Spinal cord (tissue), 10 donors: ENCODE results near the gene PTPRB. TPM values are rescaled to one million over a fixed set of nuclear protein-coding genes. Genes with fewer than 3 reads are reported as not detected.
"Not testable (repeated sequence)": the region's sequence is repeated elsewhere in the genome, so short reads cannot be mapped to it uniquely, and the experiment has no call there.

Source experiments
- DNase-seq, 6 donors: peaks; one replicate each; pipeline versions ENCODE4 v3.0.0 to v3.0.0-alpha.2; 2013 to 2015; ENCODE audit warnings: low spot score in 6 of 6, low read depth in 4 of 6
- H3K27ac ChIP-seq: one replicate; pipeline ENCODE4 v1.5.1; 2013; ENCODE audit warnings: low read depth, low read length, control low read depth
- H3K27me3 ChIP-seq: one replicate; pipeline ENCODE4 v1.6.1; 2013; ENCODE audit warnings: low read length; ENCODE audit not compliant: control insufficient read depth, insufficient read depth
- H3K36me3 ChIP-seq: one replicate; pipeline ENCODE4 v1.6.1; 2013; ENCODE audit warnings: low read length; ENCODE audit not compliant: control insufficient read depth, insufficient read depth
- H3K4me1 ChIP-seq: one replicate; pipeline ENCODE4 v1.6.1; 2013; ENCODE audit warnings: low read length; ENCODE audit not compliant: control insufficient read depth, insufficient read depth
- H3K4me3 ChIP-seq: one replicate; pipeline ENCODE4 v1.5.1; 2013; ENCODE audit warnings: low read depth, low read length, control low read depth
- H3K9me3 ChIP-seq: one replicate; pipeline ENCODE4 v1.6.1; 2013; ENCODE audit warnings: low read length; ENCODE audit not compliant: control insufficient read depth, insufficient read depth
- WGBS: methylation state at CpG from one replicate; pipeline ENCODE4 v1.1.5; 2013; ENCODE audit warnings: missing lambda C conversion rate; ENCODE audit not compliant: insufficient coverage; 5-methylcytosine and 5-hydroxymethylcytosine counted together
- polyA plus RNA-seq, 2 donors: library from polyadenylated mRNA; unstranded; fragments of 120-200 nt; gene quantifications; one replicate each; pipeline ENCODE4 v1.2.1, GENCODE V29; 2013; ENCODE audit not compliant: insufficient read length in 2 of 2
- total RNA-seq, 2 donors: library from RNA; depleted of rRNA in 1 of 2; stranded (reverse); fragments of 120-200 nt in 1 of 2; fragments of >200 nt in 1 of 2; gene quantifications; one replicate each; pipeline versions ENCODE4 v1.2.3 to v1.2.4, GENCODE V29; 2013 to 2014
- donor health status: healthy.

Gene PTPRB
- total and polyA plus RNA-seq, 4 donors: 6.7 to 24.7 (median 12.3) TPM

GRCh38 chr12:70535896-70536374 lies 101.3 kb downstream of the PTPRB start:
- Histone ChIP-seq H3K9me3 (no peaks in the 10 kb centered on the region), H3K27ac (peak overlapping the region; percentile 85), H3K36me3 (no peaks in the 10 kb centered on the region), H3K4me3 (no peak overlapping the region), H3K27me3 (no peaks in the 10 kb centered on the region), H3K4me1 (peaks cover 7% of the 10 kb centered on the region)
- peak in 1 of 6 donors; percentile 65 for DNase-seq
- WGBS: 27% methylated on average over 2 of the region's 6 CpGs

GRCh38 chr12:70534466-70534865 lies 102.8 kb downstream of the PTPRB start:
- 81% methylated on average over 7 of the region's 7 CpGs for WGBS
- Histone ChIP-seq H3K27me3 (no peaks in the 10 kb centered on the region), H3K4me1 (peaks cover 7% of the 10 kb centered on the region), H3K9me3 (no peaks in the 10 kb centered on the region), H3K4me3 (no peak overlapping the region), H3K36me3 (no peaks in the 10 kb centered on the region), H3K27ac (no peak overlapping the region)
- DNase-seq: no peak

GRCh38 chr12:70529647-70530046 lies 107.6 kb downstream of the PTPRB start:
- 100% methylated on average over 1 of the region's 3 CpGs for WGBS
- no peaks in the 10 kb centered on the region for H3K36me3 ChIP-seq

GRCh38 chr12:70520847-70521246 lies 116.4 kb downstream of the PTPRB start:
- WGBS: 86% methylated on average over 1 of the region's 1 CpG
- no peaks in the 10 kb centered on the region for H3K4me1 ChIP-seq
- H3K27me3 ChIP-seq: no peaks in the 10 kb centered on the region
- no peak overlapping the region for H3K27ac ChIP-seq
- DNase-seq: no peak
- H3K4me3 ChIP-seq: no peak overlapping the region
- no peaks in the 10 kb centered on the region for H3K9me3 ChIP-seq
- H3K36me3 ChIP-seq: no peaks in the 10 kb centered on the region

More at GRCh38 chr12:70529647-70530046, 107.6 kb downstream of the PTPRB start:
- Histone ChIP-seq H3K4me1 (no peaks in the 10 kb centered on the region), H3K27ac (no peak overlapping the region), H3K9me3 (no peaks in the 10 kb centered on the region), H3K4me3 (no peak overlapping the region), H3K27me3 (no peaks in the 10 kb centered on the region)
- no peak for DNase-seq

GRCh38 chr12:70513426-70513825 lies 123.8 kb downstream of the PTPRB start:
- Histone ChIP-seq H3K9me3 (no peaks in the 10 kb centered on the region), H3K4me1 (no peaks in the 10 kb centered on the region), H3K27ac (no peak overlapping the region), H3K4me3 (no peak overlapping the region), H3K36me3 (no peaks in the 10 kb centered on the region), H3K27me3 (no peaks in the 10 kb centered on the region)
- no peak for DNase-seq

GRCh38 chr12:70508178-70508577 lies 129.1 kb downstream of the PTPRB start:
- Histone ChIP-seq H3K4me3 (no peak overlapping the region), H3K27ac (no peak overlapping the region), H3K4me1 (no peaks in the 10 kb centered on the region), H3K27me3 (no peaks in the 10 kb centered on the region), H3K9me3 (no peaks in the 10 kb centered on the region), H3K36me3 (no peaks in the 10 kb centered on the region)
- WGBS: no CpG with 5 or more reads among the region's 1 CpG
- no peak for DNase-seq

- Histone ChIP-seq H3K9me3 (no peaks in the 10 kb centered on the region), H3K4me3 (no peak overlapping the region), H3K27me3 (no peaks in the 10 kb centered on the region), H3K4me1 (no peaks in the 10 kb centered on the region), H3K27ac (no peak overlapping the region), H3K36me3 (no peaks in the 10 kb centered on the region)
- DNase-seq: no peak
- 50% methylated on average over 1 of the region's 2 CpGs for WGBS
Observed at GRCh38 chr12:70507442-70507841, 129.8 kb downstream of the PTPRB start.

GRCh38 chr12:70497508-70497907 lies 139.7 kb downstream of the PTPRB start:
- Histone ChIP-seq H3K4me1 (no peaks in the 10 kb centered on the region), H3K27me3 (no peaks in the 10 kb centered on the region), H3K4me3 (no peak overlapping the region), H3K36me3 (no peaks in the 10 kb centered on the region), H3K9me3 (peaks cover 3% of the 10 kb centered on the region), H3K27ac (no peak overlapping the region)
- DNase-seq: no peak
- WGBS: 67% methylated on average over 3 of the region's 5 CpGs

- not testable (repeated sequence) for DNase-seq, H3K36me3 ChIP-seq, H3K4me1 ChIP-seq, H3K27ac ChIP-seq, H3K27me3 ChIP-seq, H3K4me3 ChIP-seq
- H3K9me3 ChIP-seq: peaks cover 10% of the 10 kb centered on the region
- WGBS: no CpG with 5 or more reads among the region's 1 CpG
Observed at GRCh38 chr12:70492904-70493303, 144.3 kb downstream of the PTPRB start.

GRCh38 chr12:70490928-70491327 lies 146.3 kb downstream of the PTPRB start:
- H3K4me1 ChIP-seq: not testable (repeated sequence)

More at GRCh38 chr12:70490928-70491327, 146.3 kb downstream of the PTPRB start:
- H3K36me3 ChIP-seq, DNase-seq, H3K9me3 ChIP-seq, H3K27ac ChIP-seq, H3K27me3 ChIP-seq, H3K4me3 ChIP-seq: not testable (repeated sequence)
